ENCODE measurements around the gene ATR.
A peak's percentile ranks its signal among the peaks of the same experiment; 100 is the strongest.

DNA sequence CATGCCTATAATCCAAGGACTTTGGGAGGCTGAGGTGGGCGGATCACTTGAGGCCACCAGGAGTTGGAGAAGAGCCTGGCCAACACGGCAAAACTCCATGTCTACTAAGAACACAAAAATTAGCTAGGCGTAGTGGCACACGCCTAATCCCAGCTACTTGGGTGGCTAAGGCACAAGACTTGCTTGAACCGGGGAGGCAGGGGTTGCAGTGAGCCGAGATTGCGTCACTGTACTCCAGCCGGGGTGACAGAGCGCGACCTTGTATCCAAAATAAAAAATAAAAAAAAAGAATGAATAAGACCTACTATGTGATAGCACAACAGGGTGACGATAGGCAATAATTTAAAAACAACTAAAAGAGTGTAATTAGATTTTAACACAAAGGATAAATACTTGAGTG, 134.2 kb downstream of the ATR start:
- TF ChIP-seq POLR2A (IDR thresholded peaks at IDR 0.05; ENCODE audit: low read depth, low read length) (no peak), RCOR1 (IDR thresholded peaks at IDR 0.05; ENCODE audit: insufficient replicate concordance, low read length) (no peak), RAD21 (IDR thresholded peaks at IDR 0.05; ENCODE audit: low read length) (no peak), CEBPB (IDR thresholded peaks at IDR 0.05; ENCODE audit: low read depth, low read length) (0 out of 2 replicates have a peak, but pooled peaks have one; percentile 22), BHLHE40 (IDR thresholded peaks at IDR 0.05; ENCODE audit: low read depth, low read length) (no peak), CHD1 (IDR thresholded peaks at IDR 0.05; ENCODE audit: low read depth, low read length) (no peak), MAZ (IDR thresholded peaks at IDR 0.05; ENCODE audit: borderline replicate concordance, low read depth, low read length) (no peak), SMC3 (IDR thresholded peaks at IDR 0.05; ENCODE audit: low read depth, low read length) (no peak), FOS (IDR thresholded peaks at IDR 0.05; ENCODE audit: low read depth, low read length) (no peak), MAFK (IDR thresholded peaks at IDR 0.05; ENCODE audit: low read depth, low read length) (no peak)
- TF ChIP-seq, protein P1, sequence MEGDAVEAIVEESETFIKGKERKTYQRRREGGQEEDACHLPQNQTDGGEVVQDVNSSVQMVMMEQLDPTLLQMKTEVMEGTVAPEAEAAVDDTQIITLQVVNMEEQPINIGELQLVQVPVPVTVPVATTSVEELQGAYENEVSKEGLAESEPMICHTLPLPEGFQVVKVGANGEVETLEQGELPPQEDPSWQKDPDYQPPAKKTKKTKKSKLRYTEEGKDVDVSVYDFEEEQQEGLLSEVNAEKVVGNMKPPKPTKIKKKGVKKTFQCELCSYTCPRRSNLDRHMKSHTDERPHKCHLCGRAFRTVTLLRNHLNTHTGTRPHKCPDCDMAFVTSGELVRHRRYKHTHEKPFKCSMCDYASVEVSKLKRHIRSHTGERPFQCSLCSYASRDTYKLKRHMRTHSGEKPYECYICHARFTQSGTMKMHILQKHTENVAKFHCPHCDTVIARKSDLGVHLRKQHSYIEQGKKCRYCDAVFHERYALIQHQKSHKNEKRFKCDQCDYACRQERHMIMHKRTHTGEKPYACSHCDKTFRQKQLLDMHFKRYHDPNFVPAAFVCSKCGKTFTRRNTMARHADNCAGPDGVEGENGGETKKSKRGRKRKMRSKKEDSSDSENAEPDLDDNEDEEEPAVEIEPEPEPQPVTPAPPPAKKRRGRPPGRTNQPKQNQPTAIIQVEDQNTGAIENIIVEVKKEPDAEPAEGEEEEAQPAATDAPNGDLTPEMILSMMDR (conservative IDR thresholded peaks at IDR 0.05; ENCODE audit: low read depth, low read length) = no peak
- TF ChIP-seq, protein P2, sequence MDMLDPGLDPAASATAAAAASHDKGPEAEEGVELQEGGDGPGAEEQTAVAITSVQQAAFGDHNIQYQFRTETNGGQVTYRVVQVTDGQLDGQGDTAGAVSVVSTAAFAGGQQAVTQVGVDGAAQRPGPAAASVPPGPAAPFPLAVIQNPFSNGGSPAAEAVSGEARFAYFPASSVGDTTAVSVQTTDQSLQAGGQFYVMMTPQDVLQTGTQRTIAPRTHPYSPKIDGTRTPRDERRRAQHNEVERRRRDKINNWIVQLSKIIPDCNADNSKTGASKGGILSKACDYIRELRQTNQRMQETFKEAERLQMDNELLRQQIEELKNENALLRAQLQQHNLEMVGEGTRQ (IDR thresholded peaks at IDR 0.05; ENCODE audit: low read depth, low read length) = no peak
- TF ChIP-seq, protein P3, sequence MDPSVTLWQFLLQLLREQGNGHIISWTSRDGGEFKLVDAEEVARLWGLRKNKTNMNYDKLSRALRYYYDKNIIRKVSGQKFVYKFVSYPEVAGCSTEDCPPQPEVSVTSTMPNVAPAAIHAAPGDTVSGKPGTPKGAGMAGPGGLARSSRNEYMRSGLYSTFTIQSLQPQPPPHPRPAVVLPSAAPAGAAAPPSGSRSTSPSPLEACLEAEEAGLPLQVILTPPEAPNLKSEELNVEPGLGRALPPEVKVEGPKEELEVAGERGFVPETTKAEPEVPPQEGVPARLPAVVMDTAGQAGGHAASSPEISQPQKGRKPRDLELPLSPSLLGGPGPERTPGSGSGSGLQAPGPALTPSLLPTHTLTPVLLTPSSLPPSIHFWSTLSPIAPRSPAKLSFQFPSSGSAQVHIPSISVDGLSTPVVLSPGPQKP (IDR thresholded peaks at IDR 0.05; ENCODE audit: borderline replicate concordance, low read depth, low read length) = no peak
